ENCODE results near the gene POU2F1.

- TF ChIP-seq CTCF (IDR thresholded peaks at IDR 0.05; ENCODE audit: poor library complexity, severe bottlenecking) (no peak), POLR2AphosphoS5 (IDR thresholded peaks at IDR 0.05) (no peak)
These were observed 68.4 kb downstream of the POU2F1 start for GRCh38 chr1:167289075-167289442.
